K562 (cell line): Measurements from ENCODE around the gene SEC24A. TPM values are rescaled to one million over a fixed set of nuclear protein-coding genes. Genes with fewer than 3 reads are reported as not detected.
A peak's percentile ranks its signal among the peaks of the same experiment; 100 is the strongest.

Experiments
- ASH1L ChIP-seq: fragments of 450-650 bp; IDR thresholded peaks from 2 replicates; pipeline ENCODE4 v1.6.1; 2018; ENCODE audit warnings: borderline replicate concordance, mild to moderate bottlenecking, low read depth; ENCODE audit not compliant: partially characterized antibody
- DIDO1 ChIP-seq: fragments of 450-650 bp; IDR thresholded peaks from 2 replicates; pipeline ENCODE4 v1.6.1; 2016; ENCODE audit warnings: low read depth, missing biosample characterization, missing genetic modification characterization
- NFRKB ChIP-seq: fragments of 450-650 bp; IDR thresholded peaks from 2 replicates; pipeline ENCODE4 v1.6.1; 2016; ENCODE audit warnings: low read depth
- RNF2 ChIP-seq: sonication (generic); IDR thresholded peaks from 2 replicates; pipeline ENCODE4 v1.6.1; 2016
- TAF7 ChIP-seq: fragments of 450-650 bp; IDR thresholded peaks from 2 replicates; pipeline ENCODE4 v1.6.1; 2016; ENCODE audit warnings: missing genetic modification characterization, missing compliant biosample characterization
- TSC22D4 ChIP-seq: fragments of 450-650 bp; IDR thresholded peaks from 2 replicates; pipeline ENCODE4 v1.6.1; 2016; ENCODE audit warnings: missing genetic modification characterization, missing biosample characterization, control low read depth
- ZBTB8A ChIP-seq: fragments of 450-650 bp; IDR thresholded peaks from 2 replicates; pipeline ENCODE4 v1.6.1; 2018; ENCODE audit warnings: mild to moderate bottlenecking, moderate library complexity; ENCODE audit not compliant: partially characterized antibody
- ZNF140 ChIP-seq: fragments of 250-450 bp; sonication (Bioruptor Pico); IDR thresholded peaks from 2 replicates; pipeline ENCODE4 v1.8.0; 2021; ENCODE audit warnings: moderate library complexity, mild to moderate bottlenecking, inconsistent platforms
- polyA plus RNA-seq, 8 experiments: library from polyadenylated mRNA; depleted of rRNA in 4 of 8; stranded (reverse) in 5 of 8; unstranded in 3 of 8; fragments of >200 nt; fragmentation: Nextera tagmentation in 2 of 8; fragmentation: Illumina TruSeq in 1 of 8; extraction: Ambion mirVana in 2 of 8; extraction: Trizol in 1 of 8; gene quantifications; 2 replicates each; pipeline versions ENCODE4 v1.2.1 to v1.2.3, GENCODE V29; 2011 to 2014; ENCODE audit warnings: inconsistent platforms in 1 of 8, missing spikeins in 1 of 8
- total RNA-seq, 7 experiments: library from RNA; depleted of rRNA in 6 of 7; stranded (reverse); fragments of >200 nt in 6 of 7; fragmentation: Illumina TruSeq in 2 of 7; extraction: Trizol in 2 of 7; gene quantifications; 2 replicates each; pipeline versions ENCODE4 v1.2.1 to v1.2.3, GENCODE V29; 2011 to 2021; ENCODE audit warnings: low replicate concordance in 1 of 7
- TF ChIP-seq, protein P1 (sequence below): fragments of 450-650 bp; IDR thresholded peaks from 2 replicates; pipeline ENCODE4 v1.6.1; 2017; ENCODE audit warnings: antibody characterized with exemption, mild to moderate bottlenecking
- TF ChIP-seq, protein P2 (sequence below): fragments of 200-400 bp; formaldehyde crosslinking; IDR thresholded peaks from 2 replicates; pipeline ENCODE4 v1.6.1; 2017; ENCODE audit warnings: mild to moderate bottlenecking, low read depth, low read length, moderate library complexity
- TF ChIP-seq, protein P3 (sequence below): fragments of 450-650 bp; formaldehyde crosslinking; IDR thresholded peaks from 2 replicates; pipeline ENCODE4 v1.4.0; 2020; ENCODE audit warnings: mild to moderate bottlenecking, moderate library complexity
- TF ChIP-seq, protein P4 (sequence below): fragments of 450-650 bp; conservative IDR thresholded peaks from 2 replicates; pipeline ENCODE4 v1.6.1; 2016; ENCODE audit warnings: missing genetic modification characterization, low read depth, mild to moderate bottlenecking, control low read depth, missing compliant biosample characterization
- TF ChIP-seq, protein P5 (sequence below): IDR thresholded peaks from 2 replicates; pipeline ENCODE4 v1.6.1; 2016; ENCODE audit warnings: missing genetic modification characterization, missing compliant biosample characterization

The SEC24A gene
- total and polyA plus RNA-seq, 9 of the 15 experiments (the other 6 are each of a cell fraction or from before 2014, with no cell fraction given): 7.9 to 36.5 (median 17.5) TPM

DNA sequence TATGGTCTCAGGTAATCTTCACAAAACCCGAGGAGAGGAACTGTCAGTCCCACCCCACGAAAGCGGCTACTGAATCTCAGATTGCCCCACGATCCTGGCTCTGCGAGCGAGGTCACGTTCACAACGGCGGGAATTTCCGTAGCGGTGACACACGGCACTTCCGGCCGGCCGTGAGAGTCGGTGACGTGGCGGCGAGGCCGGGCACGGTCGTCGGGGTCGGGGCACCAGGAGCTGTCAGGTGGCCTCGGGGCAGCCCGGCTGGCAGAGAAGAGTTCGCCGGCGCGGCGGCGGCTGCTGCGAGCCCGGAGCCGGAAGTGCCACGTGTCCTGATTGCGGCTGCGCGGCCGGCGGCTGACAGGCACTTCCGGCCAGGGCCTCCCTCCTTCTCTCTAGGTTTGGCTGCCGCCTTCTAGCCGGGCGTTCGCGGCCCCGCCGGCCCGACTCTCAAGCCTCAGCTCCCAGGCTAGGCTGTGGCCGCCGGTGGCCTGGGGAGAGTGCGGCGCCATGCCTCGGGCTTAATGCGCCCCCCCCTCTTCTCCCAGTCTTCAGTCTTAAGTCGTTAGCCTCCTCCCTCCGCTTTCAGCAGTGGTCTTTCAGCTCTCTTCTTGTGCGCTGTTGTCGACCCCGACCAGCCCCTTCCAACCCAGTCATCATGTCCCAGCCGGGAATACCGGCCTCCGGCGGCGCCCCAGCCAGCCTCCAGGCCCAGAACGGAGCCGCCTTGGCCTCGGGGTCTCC, at the start of gene SEC24A (continued):
- TF ChIP-seq, protein P1, sequence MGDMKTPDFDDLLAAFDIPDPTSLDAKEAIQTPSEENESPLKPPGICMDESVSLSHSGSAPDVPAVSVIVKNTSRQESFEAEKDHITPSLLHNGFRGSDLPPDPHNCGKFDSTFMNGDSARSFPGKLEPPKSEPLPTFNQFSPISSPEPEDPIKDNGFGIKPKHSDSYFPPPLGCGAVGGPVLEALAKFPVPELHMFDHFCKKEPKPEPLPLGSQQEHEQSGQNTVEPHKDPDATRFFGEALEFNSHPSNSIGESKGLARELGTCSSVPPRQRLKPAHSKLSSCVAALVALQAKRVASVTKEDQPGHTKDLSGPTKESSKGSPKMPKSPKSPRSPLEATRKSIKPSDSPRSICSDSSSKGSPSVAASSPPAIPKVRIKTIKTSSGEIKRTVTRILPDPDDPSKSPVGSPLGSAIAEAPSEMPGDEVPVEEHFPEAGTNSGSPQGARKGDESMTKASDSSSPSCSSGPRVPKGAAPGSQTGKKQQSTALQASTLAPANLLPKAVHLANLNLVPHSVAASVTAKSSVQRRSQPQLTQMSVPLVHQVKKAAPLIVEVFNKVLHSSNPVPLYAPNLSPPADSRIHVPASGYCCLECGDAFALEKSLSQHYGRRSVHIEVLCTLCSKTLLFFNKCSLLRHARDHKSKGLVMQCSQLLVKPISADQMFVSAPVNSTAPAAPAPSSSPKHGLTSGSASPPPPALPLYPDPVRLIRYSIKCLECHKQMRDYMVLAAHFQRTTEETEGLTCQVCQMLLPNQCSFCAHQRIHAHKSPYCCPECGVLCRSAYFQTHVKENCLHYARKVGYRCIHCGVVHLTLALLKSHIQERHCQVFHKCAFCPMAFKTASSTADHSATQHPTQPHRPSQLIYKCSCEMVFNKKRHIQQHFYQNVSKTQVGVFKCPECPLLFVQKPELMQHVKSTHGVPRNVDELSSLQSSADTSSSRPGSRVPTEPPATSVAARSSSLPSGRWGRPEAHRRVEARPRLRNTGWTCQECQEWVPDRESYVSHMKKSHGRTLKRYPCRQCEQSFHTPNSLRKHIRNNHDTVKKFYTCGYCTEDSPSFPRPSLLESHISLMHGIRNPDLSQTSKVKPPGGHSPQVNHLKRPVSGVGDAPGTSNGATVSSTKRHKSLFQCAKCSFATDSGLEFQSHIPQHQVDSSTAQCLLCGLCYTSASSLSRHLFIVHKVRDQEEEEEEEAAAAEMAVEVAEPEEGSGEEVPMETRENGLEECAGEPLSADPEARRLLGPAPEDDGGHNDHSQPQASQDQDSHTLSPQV: no peak
- no peak for TF ChIP-seq ASH1L
- no peak for TF ChIP-seq TSC22D4 (tag)
- peak; percentile 83; the same call in 1 of the 2 replicates for TF ChIP-seq RNF2
- TF ChIP-seq, protein P2, sequence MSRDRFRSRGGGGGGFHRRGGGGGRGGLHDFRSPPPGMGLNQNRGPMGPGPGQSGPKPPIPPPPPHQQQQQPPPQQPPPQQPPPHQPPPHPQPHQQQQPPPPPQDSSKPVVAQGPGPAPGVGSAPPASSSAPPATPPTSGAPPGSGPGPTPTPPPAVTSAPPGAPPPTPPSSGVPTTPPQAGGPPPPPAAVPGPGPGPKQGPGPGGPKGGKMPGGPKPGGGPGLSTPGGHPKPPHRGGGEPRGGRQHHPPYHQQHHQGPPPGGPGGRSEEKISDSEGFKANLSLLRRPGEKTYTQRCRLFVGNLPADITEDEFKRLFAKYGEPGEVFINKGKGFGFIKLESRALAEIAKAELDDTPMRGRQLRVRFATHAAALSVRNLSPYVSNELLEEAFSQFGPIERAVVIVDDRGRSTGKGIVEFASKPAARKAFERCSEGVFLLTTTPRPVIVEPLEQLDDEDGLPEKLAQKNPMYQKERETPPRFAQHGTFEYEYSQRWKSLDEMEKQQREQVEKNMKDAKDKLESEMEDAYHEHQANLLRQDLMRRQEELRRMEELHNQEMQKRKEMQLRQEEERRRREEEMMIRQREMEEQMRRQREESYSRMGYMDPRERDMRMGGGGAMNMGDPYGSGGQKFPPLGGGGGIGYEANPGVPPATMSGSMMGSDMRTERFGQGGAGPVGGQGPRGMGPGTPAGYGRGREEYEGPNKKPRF: no peak
- no peak for TF ChIP-seq ZBTB8A
- TF ChIP-seq, protein P3, sequence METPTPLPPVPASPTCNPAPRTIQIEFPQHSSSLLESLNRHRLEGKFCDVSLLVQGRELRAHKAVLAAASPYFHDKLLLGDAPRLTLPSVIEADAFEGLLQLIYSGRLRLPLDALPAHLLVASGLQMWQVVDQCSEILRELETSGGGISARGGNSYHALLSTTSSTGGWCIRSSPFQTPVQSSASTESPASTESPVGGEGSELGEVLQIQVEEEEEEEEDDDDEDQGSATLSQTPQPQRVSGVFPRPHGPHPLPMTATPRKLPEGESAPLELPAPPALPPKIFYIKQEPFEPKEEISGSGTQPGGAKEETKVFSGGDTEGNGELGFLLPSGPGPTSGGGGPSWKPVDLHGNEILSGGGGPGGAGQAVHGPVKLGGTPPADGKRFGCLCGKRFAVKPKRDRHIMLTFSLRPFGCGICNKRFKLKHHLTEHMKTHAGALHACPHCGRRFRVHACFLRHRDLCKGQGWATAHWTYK: no peak
- no peak for TF ChIP-seq DIDO1 (tag)
- TF ChIP-seq, protein P4, sequence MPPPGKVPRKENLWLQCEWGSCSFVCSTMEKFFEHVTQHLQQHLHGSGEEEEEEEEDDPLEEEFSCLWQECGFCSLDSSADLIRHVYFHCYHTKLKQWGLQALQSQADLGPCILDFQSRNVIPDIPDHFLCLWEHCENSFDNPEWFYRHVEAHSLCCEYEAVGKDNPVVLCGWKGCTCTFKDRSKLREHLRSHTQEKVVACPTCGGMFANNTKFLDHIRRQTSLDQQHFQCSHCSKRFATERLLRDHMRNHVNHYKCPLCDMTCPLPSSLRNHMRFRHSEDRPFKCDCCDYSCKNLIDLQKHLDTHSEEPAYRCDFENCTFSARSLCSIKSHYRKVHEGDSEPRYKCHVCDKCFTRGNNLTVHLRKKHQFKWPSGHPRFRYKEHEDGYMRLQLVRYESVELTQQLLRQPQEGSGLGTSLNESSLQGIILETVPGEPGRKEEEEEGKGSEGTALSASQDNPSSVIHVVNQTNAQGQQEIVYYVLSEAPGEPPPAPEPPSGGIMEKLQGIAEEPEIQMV: no peak
- no peak for TF ChIP-seq TAF7 (tag)
- 0 out of 2 replicates have a peak, but pooled peaks have one; percentile 55 for TF ChIP-seq NFRKB
- no peak for TF ChIP-seq ZNF140
- TF ChIP-seq, protein P5, sequence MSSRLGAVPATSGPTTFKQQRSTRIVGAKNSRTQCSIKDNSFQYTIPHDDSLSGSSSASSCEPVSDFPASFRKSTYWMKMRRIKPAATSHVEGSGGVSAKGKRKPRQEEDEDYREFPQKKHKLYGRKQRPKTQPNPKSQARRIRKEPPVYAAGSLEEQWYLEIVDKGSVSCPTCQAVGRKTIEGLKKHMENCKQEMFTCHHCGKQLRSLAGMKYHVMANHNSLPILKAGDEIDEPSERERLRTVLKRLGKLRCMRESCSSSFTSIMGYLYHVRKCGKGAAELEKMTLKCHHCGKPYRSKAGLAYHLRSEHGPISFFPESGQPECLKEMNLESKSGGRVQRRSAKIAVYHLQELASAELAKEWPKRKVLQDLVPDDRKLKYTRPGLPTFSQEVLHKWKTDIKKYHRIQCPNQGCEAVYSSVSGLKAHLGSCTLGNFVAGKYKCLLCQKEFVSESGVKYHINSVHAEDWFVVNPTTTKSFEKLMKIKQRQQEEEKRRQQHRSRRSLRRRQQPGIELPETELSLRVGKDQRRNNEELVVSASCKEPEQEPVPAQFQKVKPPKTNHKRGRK (tag): no peak
